ENCODE results near the gene ZNF750.

GRCh38 chr17:82851381-82851780, 11.6 kb upstream of the ZNF750 start:
- TF ChIP-seq CTCF (IDR thresholded peaks at IDR 0.05; ENCODE audit: insufficient read depth, low read depth, low read length) (no peak), EZH2 (IDR thresholded peaks at IDR 0.05; ENCODE audit: insufficient read depth, low read length) (no peak)
